ENCODE data around the gene ZSCAN5A.

DNA sequence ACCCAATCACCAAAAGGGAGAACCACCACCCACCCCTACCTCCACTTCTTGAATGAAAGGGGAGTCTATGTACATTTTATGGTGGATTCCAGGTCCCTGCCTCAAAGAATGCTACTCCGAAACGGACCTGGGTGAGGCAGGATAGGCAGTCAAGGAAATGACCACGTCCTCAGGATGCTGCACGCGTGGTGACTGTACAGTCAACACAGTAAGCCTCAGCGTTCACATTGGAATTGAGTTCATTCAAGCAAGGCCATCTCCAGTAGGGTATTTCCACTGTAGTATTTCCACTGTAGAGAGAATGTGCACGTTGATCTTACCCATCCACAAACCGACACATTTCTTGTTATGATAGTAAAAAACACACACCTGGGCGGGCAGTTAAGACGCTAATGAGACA is 95.7 kb downstream of the ZSCAN5A start:
- TF ChIP-seq, protein P1, sequence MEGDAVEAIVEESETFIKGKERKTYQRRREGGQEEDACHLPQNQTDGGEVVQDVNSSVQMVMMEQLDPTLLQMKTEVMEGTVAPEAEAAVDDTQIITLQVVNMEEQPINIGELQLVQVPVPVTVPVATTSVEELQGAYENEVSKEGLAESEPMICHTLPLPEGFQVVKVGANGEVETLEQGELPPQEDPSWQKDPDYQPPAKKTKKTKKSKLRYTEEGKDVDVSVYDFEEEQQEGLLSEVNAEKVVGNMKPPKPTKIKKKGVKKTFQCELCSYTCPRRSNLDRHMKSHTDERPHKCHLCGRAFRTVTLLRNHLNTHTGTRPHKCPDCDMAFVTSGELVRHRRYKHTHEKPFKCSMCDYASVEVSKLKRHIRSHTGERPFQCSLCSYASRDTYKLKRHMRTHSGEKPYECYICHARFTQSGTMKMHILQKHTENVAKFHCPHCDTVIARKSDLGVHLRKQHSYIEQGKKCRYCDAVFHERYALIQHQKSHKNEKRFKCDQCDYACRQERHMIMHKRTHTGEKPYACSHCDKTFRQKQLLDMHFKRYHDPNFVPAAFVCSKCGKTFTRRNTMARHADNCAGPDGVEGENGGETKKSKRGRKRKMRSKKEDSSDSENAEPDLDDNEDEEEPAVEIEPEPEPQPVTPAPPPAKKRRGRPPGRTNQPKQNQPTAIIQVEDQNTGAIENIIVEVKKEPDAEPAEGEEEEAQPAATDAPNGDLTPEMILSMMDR (IDR thresholded peaks at IDR 0.05), result no peak
- TF ChIP-seq ZNF121 (CRISPR knock-in tag; IDR thresholded peaks at IDR 0.05) (no peak), CREB1 (CRISPR knock-in tag; IDR thresholded peaks at IDR 0.05) (no peak)
- TF ChIP-seq, protein P2, sequence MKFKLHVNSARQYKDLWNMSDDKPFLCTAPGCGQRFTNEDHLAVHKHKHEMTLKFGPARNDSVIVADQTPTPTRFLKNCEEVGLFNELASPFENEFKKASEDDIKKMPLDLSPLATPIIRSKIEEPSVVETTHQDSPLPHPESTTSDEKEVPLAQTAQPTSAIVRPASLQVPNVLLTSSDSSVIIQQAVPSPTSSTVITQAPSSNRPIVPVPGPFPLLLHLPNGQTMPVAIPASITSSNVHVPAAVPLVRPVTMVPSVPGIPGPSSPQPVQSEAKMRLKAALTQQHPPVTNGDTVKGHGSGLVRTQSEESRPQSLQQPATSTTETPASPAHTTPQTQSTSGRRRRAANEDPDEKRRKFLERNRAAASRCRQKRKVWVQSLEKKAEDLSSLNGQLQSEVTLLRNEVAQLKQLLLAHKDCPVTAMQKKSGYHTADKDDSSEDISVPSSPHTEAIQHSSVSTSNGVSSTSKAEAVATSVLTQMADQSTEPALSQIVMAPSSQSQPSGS (CRISPR knock-in tag; IDR thresholded peaks at IDR 0.05; ENCODE audit: borderline replicate concordance, low read depth), result no peak
- TF ChIP-seq, protein P3, sequence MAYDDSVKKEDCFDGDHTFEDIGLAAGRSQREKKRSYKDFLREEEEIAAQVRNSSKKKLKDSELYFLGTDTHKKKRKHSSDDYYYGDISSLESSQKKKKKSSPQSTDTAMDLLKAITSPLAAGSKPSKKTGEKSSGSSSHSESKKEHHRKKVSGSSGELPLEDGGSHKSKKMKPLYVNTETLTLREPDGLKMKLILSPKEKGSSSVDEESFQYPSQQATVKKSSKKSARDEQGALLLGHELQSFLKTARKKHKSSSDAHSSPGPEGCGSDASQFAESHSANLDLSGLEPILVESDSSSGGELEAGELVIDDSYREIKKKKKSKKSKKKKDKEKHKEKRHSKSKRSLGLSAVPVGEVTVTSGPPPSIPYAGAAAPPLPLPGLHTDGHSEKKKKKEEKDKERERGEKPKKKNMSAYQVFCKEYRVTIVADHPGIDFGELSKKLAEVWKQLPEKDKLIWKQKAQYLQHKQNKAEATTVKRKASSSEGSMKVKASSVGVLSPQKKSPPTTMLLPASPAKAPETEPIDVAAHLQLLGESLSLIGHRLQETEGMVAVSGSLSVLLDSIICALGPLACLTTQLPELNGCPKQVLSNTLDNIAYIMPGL (CRISPR knock-in tag; IDR thresholded peaks at IDR 0.05), result no peak
- TF ChIP-seq, protein P4, sequence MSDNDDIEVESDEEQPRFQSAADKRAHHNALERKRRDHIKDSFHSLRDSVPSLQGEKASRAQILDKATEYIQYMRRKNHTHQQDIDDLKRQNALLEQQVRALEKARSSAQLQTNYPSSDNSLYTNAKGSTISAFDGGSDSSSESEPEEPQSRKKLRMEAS (CRISPR knock-in tag; IDR thresholded peaks at IDR 0.05), result no peak

Data from WTC11 (cell line).